K562 (cell line): Measurements from ENCODE around the gene KCNK7. TPM values are rescaled to one million over a fixed set of nuclear protein-coding genes. Genes with fewer than 3 reads are reported as not detected.

Source experiments
- CBX3 ChIP-seq, 2 experiments: IDR thresholded peaks; 1 replicate in 1 of 2; 2 replicates in 1 of 2; pipeline ENCODE4 v1.6.1; 2012; ENCODE audit warnings: inconsistent platforms in 2 of 2, low read length in 2 of 2, borderline replicate concordance in 1 of 2, control low read depth in 1 of 2
- CBX8 ChIP-seq: fragments of 200-600 bp; sonication (generic); IDR thresholded peaks from 2 replicates; pipeline ENCODE4 v1.6.1; 2012; ENCODE audit warnings: borderline replicate concordance, mixed run types, low read depth, mild to moderate bottlenecking, moderate library complexity, mixed read lengths, low read length, control low read depth, inconsistent platforms; ENCODE audit not compliant: poor library complexity, severe bottlenecking; ENCODE audit errors: extremely low read depth
- ETS2 ChIP-seq: IDR thresholded peaks from 2 replicates; pipeline ENCODE4 v1.6.1; 2016; ENCODE audit warnings: borderline replicate concordance, missing genetic modification characterization, mild to moderate bottlenecking, moderate library complexity, missing compliant biosample characterization; ENCODE audit not compliant: poor library complexity, severe bottlenecking
- KDM5B ChIP-seq: fragments of 200-600 bp; sonication (generic); IDR thresholded peaks from 2 replicates; pipeline ENCODE4 v1.6.1; 2012; ENCODE audit warnings: low read depth, mild to moderate bottlenecking, moderate library complexity, low read length, control low read depth, inconsistent platforms; ENCODE audit not compliant: insufficient replicate concordance
- NFIC ChIP-seq: fragments of 450-650 bp; IDR thresholded peaks from 2 replicates; pipeline ENCODE4 v1.6.1; 2017; ENCODE audit warnings: mild to moderate bottlenecking, inconsistent platforms
- PHF21A ChIP-seq: fragments of 450-650 bp; IDR thresholded peaks from 2 replicates; pipeline ENCODE4 v1.6.1; 2017; ENCODE audit warnings: low read depth, borderline replicate concordance
- RBM17 ChIP-seq: fragments of 200-400 bp; formaldehyde crosslinking; IDR thresholded peaks from 2 replicates; pipeline ENCODE4 v1.6.1; 2017; ENCODE audit warnings: low read depth, mild to moderate bottlenecking, low read length, borderline replicate concordance
- RBM39 ChIP-seq: fragments of 200-400 bp; formaldehyde crosslinking; optimal IDR thresholded peaks from 2 replicates; pipeline ENCODE3; 2018; ENCODE audit warnings: low read depth, low read length
- TCFL5 ChIP-seq: fragments of 250-450 bp; sonication (Bioruptor Pico); conservative IDR thresholded peaks from 2 replicates; pipeline ENCODE4 v1.6.1; 2021; ENCODE audit warnings: mild to moderate bottlenecking, moderate library complexity, matching md5 sums
- U2AF1 ChIP-seq: fragments of 200-400 bp; formaldehyde crosslinking; optimal IDR thresholded peaks from 2 replicates; pipeline ENCODE3; 2017; ENCODE audit warnings: mild to moderate bottlenecking, low read depth, low read length, moderate library complexity
- ZNF174 ChIP-seq: fragments of 250-450 bp; sonication (Bioruptor Pico); IDR thresholded peaks from 2 replicates; pipeline ENCODE4 v1.4.0; 2020; ENCODE audit warnings: mild to moderate bottlenecking
- ZNF668 ChIP-seq: fragments of 250-450 bp; sonication (Bioruptor Pico); IDR thresholded peaks from 2 replicates; pipeline ENCODE4 v1.8.0; 2022; ENCODE audit warnings: mild to moderate bottlenecking, inconsistent platforms
- polyA plus RNA-seq, 8 experiments: library from polyadenylated mRNA; depleted of rRNA in 4 of 8; stranded (reverse) in 5 of 8; unstranded in 3 of 8; fragments of >200 nt; fragmentation: Nextera tagmentation in 2 of 8; fragmentation: Illumina TruSeq in 1 of 8; extraction: Ambion mirVana in 2 of 8; extraction: Trizol in 1 of 8; gene quantifications; 2 replicates each; pipeline versions ENCODE4 v1.2.1 to v1.2.3, GENCODE V29; 2011 to 2014; ENCODE audit warnings: inconsistent platforms in 1 of 8, missing spikeins in 1 of 8
- total RNA-seq, 7 experiments: library from RNA; depleted of rRNA in 6 of 7; stranded (reverse); fragments of >200 nt in 6 of 7; fragmentation: Illumina TruSeq in 2 of 7; extraction: Trizol in 2 of 7; gene quantifications; 2 replicates each; pipeline versions ENCODE4 v1.2.1 to v1.2.3, GENCODE V29; 2011 to 2021; ENCODE audit warnings: low replicate concordance in 1 of 7
- TF ChIP-seq, protein P1 (sequence below): fragments of 250-450 bp; sonication (Bioruptor Pico); IDR thresholded peaks from 2 replicates; pipeline ENCODE4 v1.4.0; 2020
- TF ChIP-seq, protein P2 (sequence below), 3 experiments: fragments of 200-800 bp in 1 of 3; fragments of 250-450 bp in 1 of 3; fragments of 450-650 bp in 1 of 3; sonication (Bioruptor Pico) in 1 of 3; sonication (Bioruptor generic) in 1 of 3; formaldehyde crosslinking in 1 of 3; IDR thresholded peaks; 2 replicates each; pipeline versions ENCODE4 v1.6.1 to v1.8.0; 2016 to 2022; ENCODE audit warnings: mild to moderate bottlenecking in 2 of 3, missing genetic modification characterization in 2 of 3, missing compliant biosample characterization in 1 of 3, moderate library complexity in 1 of 3
- TF ChIP-seq, protein P3 (sequence below): fragments of 450-650 bp; IDR thresholded peaks from 2 replicates; pipeline ENCODE4 v1.6.1; 2016
- TF ChIP-seq, protein P4 (sequence below): sonication (generic); formaldehyde crosslinking; IDR thresholded peaks from 2 replicates; pipeline ENCODE4 v1.5.0; 2020; ENCODE audit warnings: missing genetic modification reagents
- TF ChIP-seq, protein P5 (sequence below): sonication (generic); formaldehyde crosslinking; IDR thresholded peaks from 2 replicates; pipeline ENCODE4 v1.8.0; 2022; ENCODE audit warnings: missing genetic modification reagents, mild to moderate bottlenecking, borderline replicate concordance

Gene KCNK7
- total and polyA plus RNA-seq, 9 of the 15 experiments (the other 6 are each of a cell fraction or from before 2014, with no cell fraction given) = 0.07 to 0.40 TPM; not detected in 7

DNA sequence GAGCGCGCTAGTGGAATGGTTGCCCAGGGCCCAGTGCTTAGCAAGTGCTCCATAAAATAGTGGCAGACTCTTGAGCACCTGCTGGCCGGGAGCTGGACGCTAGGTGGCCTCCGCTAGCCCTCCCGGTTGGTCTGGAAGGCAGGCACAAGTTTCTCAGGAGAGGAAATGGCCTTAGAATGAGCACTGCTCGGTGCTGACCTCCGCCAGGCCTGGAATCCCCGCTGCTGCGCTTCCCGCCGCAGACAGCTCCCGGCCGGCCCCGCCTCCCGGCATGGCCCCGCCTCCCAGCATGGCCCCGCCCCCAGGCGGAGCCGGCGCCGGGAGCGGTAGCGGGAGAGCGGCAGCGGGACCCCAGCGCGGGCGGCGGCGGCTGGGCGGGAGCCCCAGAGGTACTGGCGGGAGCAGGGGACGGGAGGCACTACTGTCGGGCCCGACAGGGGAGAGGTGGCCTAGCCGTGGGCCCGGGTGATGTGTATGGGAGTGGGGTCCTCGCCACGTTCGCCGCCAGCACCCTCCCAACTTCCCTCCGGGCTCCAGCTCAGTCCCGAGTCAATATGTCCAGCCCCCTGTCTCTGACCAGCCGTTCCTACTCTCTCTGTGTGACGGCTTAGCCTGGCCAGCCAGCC lies 42.3 kb upstream of the KCNK7 start, which contains the start of gene SIPA1 (continued):
- TF ChIP-seq, protein P1, sequence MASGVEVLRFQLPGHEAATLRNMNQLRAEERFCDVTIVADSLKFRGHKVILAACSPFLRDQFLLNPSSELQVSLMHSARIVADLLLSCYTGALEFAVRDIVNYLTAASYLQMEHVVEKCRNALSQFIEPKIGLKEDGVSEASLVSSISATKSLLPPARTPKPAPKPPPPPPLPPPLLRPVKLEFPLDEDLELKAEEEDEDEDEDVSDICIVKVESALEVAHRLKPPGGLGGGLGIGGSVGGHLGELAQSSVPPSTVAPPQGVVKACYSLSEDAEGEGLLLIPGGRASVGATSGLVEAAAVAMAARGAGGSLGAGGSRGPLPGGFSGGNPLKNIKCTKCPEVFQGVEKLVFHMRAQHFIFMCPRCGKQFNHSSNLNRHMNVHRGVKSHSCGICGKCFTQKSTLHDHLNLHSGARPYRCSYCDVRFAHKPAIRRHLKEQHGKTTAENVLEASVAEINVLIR (CRISPR knock-in tag) = no peak
- TF ChIP-seq CBX3 (IDR thresholded peaks at IDR 0.05; ENCODE audit: borderline replicate concordance in 1 of 2, low read length in 2 of 2) (peak in 1 of 2 experiments; percentile 24; a peak in 1 of 3 replicates), ZNF174 (CRISPR knock-in tag) (no peak), ETS2 (tag) (no peak), KDM5B (peak; percentile 62), U2AF1 (no peak), NFIC (no peak), TCFL5 (no peak), CBX8 (no peak), PHF21A (no peak), RBM39 (no peak), ZNF668 (CRISPR knock-in tag) (no peak), RBM17 (no peak)
- TF ChIP-seq, protein P2, sequence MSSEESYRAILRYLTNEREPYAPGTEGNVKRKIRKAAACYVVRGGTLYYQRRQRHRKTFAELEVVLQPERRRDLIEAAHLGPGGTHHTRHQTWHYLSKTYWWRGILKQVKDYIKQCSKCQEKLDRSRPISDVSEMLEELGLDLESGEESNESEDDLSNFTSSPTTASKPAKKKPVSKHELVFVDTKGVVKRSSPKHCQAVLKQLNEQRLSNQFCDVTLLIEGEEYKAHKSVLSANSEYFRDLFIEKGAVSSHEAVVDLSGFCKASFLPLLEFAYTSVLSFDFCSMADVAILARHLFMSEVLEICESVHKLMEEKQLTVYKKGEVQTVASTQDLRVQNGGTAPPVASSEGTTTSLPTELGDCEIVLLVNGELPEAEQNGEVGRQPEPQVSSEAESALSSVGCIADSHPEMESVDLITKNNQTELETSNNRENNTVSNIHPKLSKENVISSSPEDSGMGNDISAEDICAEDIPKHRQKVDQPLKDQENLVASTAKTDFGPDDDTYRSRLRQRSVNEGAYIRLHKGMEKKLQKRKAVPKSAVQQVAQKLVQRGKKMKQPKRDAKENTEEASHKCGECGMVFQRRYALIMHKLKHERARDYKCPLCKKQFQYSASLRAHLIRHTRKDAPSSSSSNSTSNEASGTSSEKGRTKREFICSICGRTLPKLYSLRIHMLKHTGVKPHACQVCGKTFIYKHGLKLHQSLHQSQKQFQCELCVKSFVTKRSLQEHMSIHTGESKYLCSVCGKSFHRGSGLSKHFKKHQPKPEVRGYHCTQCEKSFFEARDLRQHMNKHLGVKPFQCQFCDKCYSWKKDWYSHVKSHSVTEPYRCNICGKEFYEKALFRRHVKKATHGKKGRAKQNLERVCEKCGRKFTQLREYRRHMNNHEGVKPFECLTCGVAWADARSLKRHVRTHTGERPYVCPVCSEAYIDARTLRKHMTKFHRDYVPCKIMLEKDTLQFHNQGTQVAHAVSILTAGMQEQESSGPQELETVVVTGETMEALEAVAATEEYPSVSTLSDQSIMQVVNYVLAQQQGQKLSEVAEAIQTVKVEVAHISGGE (CRISPR knock-in tag; IDR thresholded peaks at IDR 0.05) = no peak; a peak in 1 of 6 replicates
- TF ChIP-seq, protein P3, sequence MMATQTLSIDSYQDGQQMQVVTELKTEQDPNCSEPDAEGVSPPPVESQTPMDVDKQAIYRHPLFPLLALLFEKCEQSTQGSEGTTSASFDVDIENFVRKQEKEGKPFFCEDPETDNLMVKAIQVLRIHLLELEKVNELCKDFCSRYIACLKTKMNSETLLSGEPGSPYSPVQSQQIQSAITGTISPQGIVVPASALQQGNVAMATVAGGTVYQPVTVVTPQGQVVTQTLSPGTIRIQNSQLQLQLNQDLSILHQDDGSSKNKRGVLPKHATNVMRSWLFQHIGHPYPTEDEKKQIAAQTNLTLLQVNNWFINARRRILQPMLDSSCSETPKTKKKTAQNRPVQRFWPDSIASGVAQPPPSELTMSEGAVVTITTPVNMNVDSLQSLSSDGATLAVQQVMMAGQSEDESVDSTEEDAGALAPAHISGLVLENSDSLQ = no peak
- TF ChIP-seq, protein P4, sequence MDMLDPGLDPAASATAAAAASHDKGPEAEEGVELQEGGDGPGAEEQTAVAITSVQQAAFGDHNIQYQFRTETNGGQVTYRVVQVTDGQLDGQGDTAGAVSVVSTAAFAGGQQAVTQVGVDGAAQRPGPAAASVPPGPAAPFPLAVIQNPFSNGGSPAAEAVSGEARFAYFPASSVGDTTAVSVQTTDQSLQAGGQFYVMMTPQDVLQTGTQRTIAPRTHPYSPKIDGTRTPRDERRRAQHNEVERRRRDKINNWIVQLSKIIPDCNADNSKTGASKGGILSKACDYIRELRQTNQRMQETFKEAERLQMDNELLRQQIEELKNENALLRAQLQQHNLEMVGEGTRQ = no peak
- TF ChIP-seq, protein P5, sequence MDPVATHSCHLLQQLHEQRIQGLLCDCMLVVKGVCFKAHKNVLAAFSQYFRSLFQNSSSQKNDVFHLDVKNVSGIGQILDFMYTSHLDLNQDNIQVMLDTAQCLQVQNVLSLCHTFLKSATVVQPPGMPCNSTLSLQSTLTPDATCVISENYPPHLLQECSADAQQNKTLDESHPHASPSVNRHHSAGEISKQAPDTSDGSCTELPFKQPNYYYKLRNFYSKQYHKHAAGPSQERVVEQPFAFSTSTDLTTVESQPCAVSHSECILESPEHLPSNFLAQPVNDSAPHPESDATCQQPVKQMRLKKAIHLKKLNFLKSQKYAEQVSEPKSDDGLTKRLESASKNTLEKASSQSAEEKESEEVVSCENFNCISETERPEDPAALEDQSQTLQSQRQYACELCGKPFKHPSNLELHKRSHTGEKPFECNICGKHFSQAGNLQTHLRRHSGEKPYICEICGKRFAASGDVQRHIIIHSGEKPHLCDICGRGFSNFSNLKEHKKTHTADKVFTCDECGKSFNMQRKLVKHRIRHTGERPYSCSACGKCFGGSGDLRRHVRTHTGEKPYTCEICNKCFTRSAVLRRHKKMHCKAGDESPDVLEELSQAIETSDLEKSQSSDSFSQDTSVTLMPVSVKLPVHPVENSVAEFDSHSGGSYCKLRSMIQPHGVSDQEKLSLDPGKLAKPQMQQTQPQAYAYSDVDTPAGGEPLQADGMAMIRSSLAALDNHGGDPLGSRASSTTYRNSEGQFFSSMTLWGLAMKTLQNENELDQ = no peak
